Measurements from ENCODE around the gene WWC2. TPM values are rescaled to one million over a fixed set of nuclear protein-coding genes. Genes with fewer than 3 reads are reported as not detected.

Gene WWC2
- total RNA-seq (2021), result 126 to 133 TPM (median 133 TPM) in 3 replicates
- Bru-seq, nascent RNA, result percentile 91 among the genes with signal in this experiment
- long read RNA-seq, experiment 1, full-length matches to known transcripts, result 212 of 370 reads
- long read RNA-seq, experiment 1, partial matches to known transcripts, result 83 of 370 reads
- long read RNA-seq, experiment 1, other reads (novel, unspliced or antisense), result 75 of 370 reads
- long read RNA-seq, experiment 2, full-length matches to known transcripts, result 5 of 78 reads
- long read RNA-seq, experiment 2, partial matches to known transcripts, result 64 of 78 reads
- long read RNA-seq, experiment 2, other reads (novel, unspliced or antisense), result 9 of 78 reads
- long read RNA-seq, experiment 3, partial matches to known transcripts, result 3 of 6 reads
- long read RNA-seq, experiment 3, other reads (novel, unspliced or antisense), result 3 of 6 reads

DNA sequence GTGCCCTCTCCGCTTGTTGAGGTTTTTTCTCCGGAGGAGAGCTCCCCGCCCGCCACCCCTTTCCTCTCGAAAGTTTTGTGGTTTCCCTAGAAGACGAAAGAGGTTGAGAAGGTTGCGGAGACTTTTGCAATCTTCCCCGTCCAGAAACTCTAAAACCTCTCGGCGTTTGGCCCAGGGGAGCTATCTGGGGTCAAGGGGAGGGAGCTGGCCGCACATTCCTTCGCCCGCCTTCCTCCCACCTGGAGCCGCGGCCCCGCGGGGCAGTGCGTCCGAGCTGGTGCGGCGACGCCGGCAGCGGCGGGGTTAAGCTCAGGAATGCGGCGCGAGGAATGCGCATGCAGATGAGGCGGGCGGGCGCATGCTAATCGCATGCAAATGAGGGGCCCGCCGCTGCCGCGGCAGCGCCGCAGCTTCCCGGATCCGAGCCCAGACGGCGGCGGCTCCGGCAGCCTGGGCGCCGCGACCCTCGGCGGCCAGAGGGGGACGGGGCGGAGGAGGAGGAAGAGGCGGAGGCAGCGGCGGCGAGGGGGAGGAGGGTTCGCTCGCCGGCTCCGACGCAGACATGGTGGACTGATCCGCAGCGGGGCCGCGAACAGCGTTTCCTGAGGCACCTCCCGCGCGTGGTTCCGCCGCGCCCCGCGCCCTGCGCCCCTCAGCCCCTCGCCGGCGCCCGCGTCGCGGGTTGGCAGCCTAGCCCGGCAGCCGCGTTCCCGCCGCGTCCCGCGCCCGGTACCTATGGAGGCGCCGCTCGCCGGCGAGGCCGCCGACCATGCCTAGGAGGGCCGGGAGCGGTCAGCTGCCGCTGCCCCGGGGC, at the start of gene WWC2:
Gene WWC2 (plus strand): TSS at position 535 of the 814 bp plus-strand sequence. CDS start 235 bp downstream, at position 770.
- CTCF ChIA-PET, result interaction anchor here (0.6 to 3.3 kb wide), 14 partner anchors 15 to 1752 kb away, joined by 3 to 22 read pairs (median 4); no protein-coding TSS in a partner anchor
- peak within 1 kb of the TSS; percentile 68 for H3K27ac Mint-ChIP-seq
- POLR2A ChIA-PET, result interaction anchor here (0.5 to 3.5 kb wide), 13 partner anchors 11 to 1466 kb away, joined by 3 to 38 read pairs (median 3); no protein-coding TSS in a partner anchor
- peak; percentile 96 for DNase-seq (ENCODE audit: low spot score)
- ATAC-seq, result peak; percentile 80
- H3K4me3 Mint-ChIP-seq, result peak within 1 kb of the TSS; percentile 91
- peaks cover 3% of the 10 kb centered on the region for H3K27me3 Mint-ChIP-seq (ENCODE audit: low read depth)
- H3K36me3 Mint-ChIP-seq, result no peaks in the 10 kb centered on the region
- H3K4me1 Mint-ChIP-seq, result peaks cover 47% of the 10 kb centered on the region
- H3K9me3 Mint-ChIP-seq, result no peaks in the 10 kb centered on the region
- TF ChIP-seq, protein P1, sequence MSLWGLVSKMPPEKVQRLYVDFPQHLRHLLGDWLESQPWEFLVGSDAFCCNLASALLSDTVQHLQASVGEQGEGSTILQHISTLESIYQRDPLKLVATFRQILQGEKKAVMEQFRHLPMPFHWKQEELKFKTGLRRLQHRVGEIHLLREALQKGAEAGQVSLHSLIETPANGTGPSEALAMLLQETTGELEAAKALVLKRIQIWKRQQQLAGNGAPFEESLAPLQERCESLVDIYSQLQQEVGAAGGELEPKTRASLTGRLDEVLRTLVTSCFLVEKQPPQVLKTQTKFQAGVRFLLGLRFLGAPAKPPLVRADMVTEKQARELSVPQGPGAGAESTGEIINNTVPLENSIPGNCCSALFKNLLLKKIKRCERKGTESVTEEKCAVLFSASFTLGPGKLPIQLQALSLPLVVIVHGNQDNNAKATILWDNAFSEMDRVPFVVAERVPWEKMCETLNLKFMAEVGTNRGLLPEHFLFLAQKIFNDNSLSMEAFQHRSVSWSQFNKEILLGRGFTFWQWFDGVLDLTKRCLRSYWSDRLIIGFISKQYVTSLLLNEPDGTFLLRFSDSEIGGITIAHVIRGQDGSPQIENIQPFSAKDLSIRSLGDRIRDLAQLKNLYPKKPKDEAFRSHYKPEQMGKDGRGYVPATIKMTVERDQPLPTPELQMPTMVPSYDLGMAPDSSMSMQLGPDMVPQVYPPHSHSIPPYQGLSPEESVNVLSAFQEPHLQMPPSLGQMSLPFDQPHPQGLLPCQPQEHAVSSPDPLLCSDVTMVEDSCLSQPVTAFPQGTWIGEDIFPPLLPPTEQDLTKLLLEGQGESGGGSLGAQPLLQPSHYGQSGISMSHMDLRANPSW (CRISPR knock-in tag; conservative IDR thresholded peaks at IDR 0.05; ENCODE audit: low read depth), result peak; percentile 51; the same call in 1 of the 2 replicates
- TF ChIP-seq TEAD1 (CRISPR knock-in tag; IDR thresholded peaks at IDR 0.05) (peak; percentile 99), SMAD3 (CRISPR knock-in tag; IDR thresholded peaks at IDR 0.05; ENCODE audit: borderline replicate concordance) (peak; percentile 86), PRRX2 (CRISPR knock-in tag; IDR thresholded peaks at IDR 0.05) (no peak), ETV6 (CRISPR knock-in tag; IDR thresholded peaks at IDR 0.05) (peak; percentile 96), FOXP1 (CRISPR knock-in tag; IDR thresholded peaks at IDR 0.05; ENCODE audit: borderline replicate concordance) (no peak), ZNF121 (CRISPR knock-in tag; IDR thresholded peaks at IDR 0.05) (no peak), ZNF232 (CRISPR knock-in tag; IDR thresholded peaks at IDR 0.05) (peak; percentile 67), KAT7 (CRISPR knock-in tag; IDR thresholded peaks at IDR 0.05; ENCODE audit: borderline replicate concordance) (no peak), ZNF317 (CRISPR knock-in tag; IDR thresholded peaks at IDR 0.05; ENCODE audit: borderline replicate concordance, low read depth) (no peak), NFE2L1 (CRISPR knock-in tag; IDR thresholded peaks at IDR 0.05) (no peak), NR1H2 (CRISPR knock-in tag; IDR thresholded peaks at IDR 0.05) (no peak)
- TF ChIP-seq, protein P2, sequence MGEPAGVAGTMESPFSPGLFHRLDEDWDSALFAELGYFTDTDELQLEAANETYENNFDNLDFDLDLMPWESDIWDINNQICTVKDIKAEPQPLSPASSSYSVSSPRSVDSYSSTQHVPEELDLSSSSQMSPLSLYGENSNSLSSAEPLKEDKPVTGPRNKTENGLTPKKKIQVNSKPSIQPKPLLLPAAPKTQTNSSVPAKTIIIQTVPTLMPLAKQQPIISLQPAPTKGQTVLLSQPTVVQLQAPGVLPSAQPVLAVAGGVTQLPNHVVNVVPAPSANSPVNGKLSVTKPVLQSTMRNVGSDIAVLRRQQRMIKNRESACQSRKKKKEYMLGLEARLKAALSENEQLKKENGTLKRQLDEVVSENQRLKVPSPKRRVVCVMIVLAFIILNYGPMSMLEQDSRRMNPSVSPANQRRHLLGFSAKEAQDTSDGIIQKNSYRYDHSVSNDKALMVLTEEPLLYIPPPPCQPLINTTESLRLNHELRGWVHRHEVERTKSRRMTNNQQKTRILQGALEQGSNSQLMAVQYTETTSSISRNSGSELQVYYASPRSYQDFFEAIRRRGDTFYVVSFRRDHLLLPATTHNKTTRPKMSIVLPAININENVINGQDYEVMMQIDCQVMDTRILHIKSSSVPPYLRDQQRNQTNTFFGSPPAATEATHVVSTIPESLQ (CRISPR knock-in tag; IDR thresholded peaks at IDR 0.05), result 0 out of 2 replicates have a peak, but pooled peaks have one; percentile 47
- TF ChIP-seq, protein P3, sequence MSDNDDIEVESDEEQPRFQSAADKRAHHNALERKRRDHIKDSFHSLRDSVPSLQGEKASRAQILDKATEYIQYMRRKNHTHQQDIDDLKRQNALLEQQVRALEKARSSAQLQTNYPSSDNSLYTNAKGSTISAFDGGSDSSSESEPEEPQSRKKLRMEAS (CRISPR knock-in tag; IDR thresholded peaks at IDR 0.05), result peak; percentile 64
- TF ChIP-seq, protein P4, sequence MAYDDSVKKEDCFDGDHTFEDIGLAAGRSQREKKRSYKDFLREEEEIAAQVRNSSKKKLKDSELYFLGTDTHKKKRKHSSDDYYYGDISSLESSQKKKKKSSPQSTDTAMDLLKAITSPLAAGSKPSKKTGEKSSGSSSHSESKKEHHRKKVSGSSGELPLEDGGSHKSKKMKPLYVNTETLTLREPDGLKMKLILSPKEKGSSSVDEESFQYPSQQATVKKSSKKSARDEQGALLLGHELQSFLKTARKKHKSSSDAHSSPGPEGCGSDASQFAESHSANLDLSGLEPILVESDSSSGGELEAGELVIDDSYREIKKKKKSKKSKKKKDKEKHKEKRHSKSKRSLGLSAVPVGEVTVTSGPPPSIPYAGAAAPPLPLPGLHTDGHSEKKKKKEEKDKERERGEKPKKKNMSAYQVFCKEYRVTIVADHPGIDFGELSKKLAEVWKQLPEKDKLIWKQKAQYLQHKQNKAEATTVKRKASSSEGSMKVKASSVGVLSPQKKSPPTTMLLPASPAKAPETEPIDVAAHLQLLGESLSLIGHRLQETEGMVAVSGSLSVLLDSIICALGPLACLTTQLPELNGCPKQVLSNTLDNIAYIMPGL (CRISPR knock-in tag; IDR thresholded peaks at IDR 0.05), result peak; percentile 58; the same call in 1 of the 2 replicates
- TF ChIP-seq, protein P5, sequence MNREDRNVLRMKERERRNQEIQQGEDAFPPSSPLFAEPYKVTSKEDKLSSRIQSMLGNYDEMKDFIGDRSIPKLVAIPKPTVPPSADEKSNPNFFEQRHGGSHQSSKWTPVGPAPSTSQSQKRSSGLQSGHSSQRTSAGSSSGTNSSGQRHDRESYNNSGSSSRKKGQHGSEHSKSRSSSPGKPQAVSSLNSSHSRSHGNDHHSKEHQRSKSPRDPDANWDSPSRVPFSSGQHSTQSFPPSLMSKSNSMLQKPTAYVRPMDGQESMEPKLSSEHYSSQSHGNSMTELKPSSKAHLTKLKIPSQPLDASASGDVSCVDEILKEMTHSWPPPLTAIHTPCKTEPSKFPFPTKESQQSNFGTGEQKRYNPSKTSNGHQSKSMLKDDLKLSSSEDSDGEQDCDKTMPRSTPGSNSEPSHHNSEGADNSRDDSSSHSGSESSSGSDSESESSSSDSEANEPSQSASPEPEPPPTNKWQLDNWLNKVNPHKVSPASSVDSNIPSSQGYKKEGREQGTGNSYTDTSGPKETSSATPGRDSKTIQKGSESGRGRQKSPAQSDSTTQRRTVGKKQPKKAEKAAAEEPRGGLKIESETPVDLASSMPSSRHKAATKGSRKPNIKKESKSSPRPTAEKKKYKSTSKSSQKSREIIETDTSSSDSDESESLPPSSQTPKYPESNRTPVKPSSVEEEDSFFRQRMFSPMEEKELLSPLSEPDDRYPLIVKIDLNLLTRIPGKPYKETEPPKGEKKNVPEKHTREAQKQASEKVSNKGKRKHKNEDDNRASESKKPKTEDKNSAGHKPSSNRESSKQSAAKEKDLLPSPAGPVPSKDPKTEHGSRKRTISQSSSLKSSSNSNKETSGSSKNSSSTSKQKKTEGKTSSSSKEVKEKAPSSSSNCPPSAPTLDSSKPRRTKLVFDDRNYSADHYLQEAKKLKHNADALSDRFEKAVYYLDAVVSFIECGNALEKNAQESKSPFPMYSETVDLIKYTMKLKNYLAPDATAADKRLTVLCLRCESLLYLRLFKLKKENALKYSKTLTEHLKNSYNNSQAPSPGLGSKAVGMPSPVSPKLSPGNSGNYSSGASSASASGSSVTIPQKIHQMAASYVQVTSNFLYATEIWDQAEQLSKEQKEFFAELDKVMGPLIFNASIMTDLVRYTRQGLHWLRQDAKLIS (CRISPR knock-in tag; IDR thresholded peaks at IDR 0.05; ENCODE audit: borderline replicate concordance), result peak; percentile 74; the same call in 1 of the 2 replicates
- TF ChIP-seq, protein P6, sequence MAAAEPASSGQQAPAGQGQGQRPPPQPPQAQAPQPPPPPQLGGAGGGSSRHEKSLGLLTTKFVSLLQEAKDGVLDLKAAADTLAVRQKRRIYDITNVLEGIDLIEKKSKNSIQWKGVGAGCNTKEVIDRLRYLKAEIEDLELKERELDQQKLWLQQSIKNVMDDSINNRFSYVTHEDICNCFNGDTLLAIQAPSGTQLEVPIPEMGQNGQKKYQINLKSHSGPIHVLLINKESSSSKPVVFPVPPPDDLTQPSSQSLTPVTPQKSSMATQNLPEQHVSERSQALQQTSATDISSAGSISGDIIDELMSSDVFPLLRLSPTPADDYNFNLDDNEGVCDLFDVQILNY (CRISPR knock-in tag; IDR thresholded peaks at IDR 0.05), result peak; percentile 41; the same call in 1 of the 2 replicates
- TF ChIP-seq, protein P7, sequence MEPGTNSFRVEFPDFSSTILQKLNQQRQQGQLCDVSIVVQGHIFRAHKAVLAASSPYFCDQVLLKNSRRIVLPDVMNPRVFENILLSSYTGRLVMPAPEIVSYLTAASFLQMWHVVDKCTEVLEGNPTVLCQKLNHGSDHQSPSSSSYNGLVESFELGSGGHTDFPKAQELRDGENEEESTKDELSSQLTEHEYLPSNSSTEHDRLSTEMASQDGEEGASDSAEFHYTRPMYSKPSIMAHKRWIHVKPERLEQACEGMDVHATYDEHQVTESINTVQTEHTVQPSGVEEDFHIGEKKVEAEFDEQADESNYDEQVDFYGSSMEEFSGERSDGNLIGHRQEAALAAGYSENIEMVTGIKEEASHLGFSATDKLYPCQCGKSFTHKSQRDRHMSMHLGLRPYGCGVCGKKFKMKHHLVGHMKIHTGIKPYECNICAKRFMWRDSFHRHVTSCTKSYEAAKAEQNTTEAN (CRISPR knock-in tag; IDR thresholded peaks at IDR 0.05), result no peak
- TF ChIP-seq, protein P8, sequence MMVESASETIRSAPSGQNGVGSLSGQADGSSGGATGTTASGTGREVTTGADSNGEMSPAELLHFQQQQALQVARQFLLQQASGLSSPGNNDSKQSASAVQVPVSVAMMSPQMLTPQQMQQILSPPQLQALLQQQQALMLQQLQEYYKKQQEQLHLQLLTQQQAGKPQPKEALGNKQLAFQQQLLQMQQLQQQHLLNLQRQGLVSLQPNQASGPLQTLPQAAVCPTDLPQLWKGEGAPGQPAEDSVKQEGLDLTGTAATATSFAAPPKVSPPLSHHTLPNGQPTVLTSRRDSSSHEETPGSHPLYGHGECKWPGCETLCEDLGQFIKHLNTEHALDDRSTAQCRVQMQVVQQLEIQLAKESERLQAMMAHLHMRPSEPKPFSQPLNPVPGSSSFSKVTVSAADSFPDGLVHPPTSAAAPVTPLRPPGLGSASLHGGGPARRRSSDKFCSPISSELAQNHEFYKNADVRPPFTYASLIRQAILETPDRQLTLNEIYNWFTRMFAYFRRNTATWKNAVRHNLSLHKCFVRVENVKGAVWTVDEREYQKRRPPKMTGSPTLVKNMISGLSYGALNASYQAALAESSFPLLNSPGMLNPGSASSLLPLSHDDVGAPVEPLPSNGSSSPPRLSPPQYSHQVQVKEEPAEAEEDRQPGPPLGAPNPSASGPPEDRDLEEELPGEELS (CRISPR knock-in tag; IDR thresholded peaks at IDR 0.05), result peak; percentile 88
